Choroid plexus epithelial cell (primary cell): ENCODE results near the gene GSG1L.

ENCODE experiments used
- DNase-seq: peaks from one replicate; pipeline ENCODE4 v3.0.0-alpha.2; 2010; ENCODE audit warnings: low read depth
- H3K4me3 ChIP-seq: 2 replicates; pipeline ENCODE4 v1.5.1; 2011; ENCODE audit warnings: low read depth, mild to moderate bottlenecking, control low read depth, low read length, moderate library complexity
- TF ChIP-seq, protein P1 (sequence below): conservative IDR thresholded peaks from 2 replicates; pipeline ENCODE4 v1.5.1; 2011; ENCODE audit warnings: low read depth, mild to moderate bottlenecking, control low read depth, inconsistent platforms, low read length, moderate library complexity

Gene GSG1L

DNA sequence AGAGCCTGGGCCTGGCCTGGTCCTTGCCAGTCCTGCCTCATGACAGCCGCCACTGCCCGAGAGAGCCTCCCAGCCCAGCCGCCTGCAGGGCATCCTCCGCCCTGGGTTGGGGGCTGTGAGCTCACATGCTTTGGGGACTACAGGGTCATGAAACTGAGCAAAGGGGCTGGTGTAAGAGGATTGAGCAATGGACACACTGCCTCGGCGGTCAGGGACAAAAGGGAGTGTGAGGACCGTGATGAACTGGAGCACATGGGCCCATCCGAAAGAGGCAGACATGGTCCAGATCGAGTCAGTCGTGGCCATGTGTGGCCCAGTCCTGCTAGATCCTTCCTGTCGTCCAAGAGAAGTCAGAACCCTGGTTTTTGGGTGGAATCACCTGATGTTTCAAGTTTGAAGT is 52.3 kb downstream of the GSG1L start:
- H3K4me3 ChIP-seq, result no peak overlapping the region
- TF ChIP-seq, protein P1, sequence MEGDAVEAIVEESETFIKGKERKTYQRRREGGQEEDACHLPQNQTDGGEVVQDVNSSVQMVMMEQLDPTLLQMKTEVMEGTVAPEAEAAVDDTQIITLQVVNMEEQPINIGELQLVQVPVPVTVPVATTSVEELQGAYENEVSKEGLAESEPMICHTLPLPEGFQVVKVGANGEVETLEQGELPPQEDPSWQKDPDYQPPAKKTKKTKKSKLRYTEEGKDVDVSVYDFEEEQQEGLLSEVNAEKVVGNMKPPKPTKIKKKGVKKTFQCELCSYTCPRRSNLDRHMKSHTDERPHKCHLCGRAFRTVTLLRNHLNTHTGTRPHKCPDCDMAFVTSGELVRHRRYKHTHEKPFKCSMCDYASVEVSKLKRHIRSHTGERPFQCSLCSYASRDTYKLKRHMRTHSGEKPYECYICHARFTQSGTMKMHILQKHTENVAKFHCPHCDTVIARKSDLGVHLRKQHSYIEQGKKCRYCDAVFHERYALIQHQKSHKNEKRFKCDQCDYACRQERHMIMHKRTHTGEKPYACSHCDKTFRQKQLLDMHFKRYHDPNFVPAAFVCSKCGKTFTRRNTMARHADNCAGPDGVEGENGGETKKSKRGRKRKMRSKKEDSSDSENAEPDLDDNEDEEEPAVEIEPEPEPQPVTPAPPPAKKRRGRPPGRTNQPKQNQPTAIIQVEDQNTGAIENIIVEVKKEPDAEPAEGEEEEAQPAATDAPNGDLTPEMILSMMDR, result no peak
- no peak for DNase-seq

DNA sequence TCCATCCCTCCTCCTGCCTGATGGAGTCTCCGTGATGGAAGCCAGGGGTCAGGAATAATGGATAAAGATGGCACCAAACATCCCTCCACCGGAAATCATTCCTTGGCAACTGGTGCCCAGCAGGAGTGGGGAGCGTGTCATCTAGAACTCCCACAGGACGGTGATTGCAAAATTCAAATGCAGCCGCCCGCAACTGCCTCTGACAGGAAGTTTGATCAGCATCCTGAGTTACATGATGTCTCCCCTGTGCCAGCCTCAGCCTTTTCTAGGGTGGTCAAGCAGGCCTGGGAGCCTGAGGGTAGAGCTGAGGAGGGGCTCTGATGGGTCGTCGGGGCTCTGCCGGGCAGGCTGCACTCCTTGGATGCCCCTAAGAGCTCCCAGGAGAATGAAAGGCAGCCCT is 52.8 kb downstream of the GSG1L start:
- TF ChIP-seq, protein P1, result no peak
- H3K4me3 ChIP-seq, result no peak overlapping the region
- DNase-seq, result peak; percentile 10

DNA sequence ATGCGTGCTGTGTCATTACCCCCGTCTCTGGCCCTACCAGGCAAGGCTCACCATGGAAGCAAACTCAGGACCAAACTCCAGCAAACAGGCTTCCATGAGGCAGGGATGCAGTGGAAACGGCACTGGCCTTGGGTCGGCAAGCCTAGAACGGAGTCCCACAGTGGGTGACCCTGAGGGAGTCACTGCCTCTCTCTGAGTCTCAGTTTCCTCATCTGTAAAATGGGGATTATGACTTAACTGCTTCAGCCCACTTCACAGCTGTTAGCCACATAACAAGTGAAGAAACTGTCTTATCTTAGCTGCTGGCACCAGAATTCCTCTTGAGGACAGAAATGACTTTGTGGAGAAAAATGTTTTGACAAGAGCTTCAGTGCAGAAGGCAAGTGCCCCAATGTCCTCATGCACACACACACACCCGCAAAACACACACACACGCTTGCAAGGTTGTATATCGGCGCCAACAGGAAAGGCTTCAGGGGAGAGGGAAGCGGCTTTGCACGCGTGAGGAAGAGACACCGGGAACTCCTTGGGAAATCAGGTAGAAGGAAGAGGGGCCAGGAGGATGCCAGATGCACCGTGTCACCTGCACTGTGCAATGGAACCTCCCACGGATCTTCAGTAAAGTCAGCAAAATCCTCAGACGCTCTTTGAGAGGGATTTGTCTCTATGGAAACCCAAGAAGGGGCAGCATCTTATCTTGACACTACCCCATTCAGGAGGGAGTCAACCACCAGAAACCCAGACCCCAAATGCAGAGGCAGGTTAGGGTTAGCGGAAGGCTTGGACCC is 53.7 kb downstream of the GSG1L start:
- TF ChIP-seq, protein P1, result no peak
- DNase-seq, result no peak
- H3K4me3 ChIP-seq, result no peak overlapping the region

DNA sequence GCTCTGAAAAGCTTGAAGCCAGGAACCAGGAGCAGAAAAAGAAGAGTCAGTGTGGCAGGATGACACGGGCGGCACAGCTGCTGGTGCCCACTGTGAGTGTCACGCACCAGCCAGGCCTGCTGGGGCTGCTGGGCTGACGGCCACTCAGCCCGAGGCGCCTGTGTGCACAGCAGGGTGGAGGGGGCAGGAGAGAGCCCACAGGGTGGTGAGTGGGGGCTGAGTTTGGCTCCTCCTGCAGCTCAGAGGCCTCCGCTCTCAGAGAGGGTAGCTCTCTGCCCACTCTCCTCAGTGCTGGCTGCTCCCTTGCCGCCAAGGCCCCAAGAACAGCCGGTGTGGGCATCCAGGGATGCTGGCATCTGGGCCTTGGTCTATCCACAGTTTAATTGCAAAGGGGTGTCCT is 59.6 kb downstream of the GSG1L start:
- TF ChIP-seq, protein P1, result no peak
- DNase-seq, result no peak
- no peak overlapping the region for H3K4me3 ChIP-seq

DNA sequence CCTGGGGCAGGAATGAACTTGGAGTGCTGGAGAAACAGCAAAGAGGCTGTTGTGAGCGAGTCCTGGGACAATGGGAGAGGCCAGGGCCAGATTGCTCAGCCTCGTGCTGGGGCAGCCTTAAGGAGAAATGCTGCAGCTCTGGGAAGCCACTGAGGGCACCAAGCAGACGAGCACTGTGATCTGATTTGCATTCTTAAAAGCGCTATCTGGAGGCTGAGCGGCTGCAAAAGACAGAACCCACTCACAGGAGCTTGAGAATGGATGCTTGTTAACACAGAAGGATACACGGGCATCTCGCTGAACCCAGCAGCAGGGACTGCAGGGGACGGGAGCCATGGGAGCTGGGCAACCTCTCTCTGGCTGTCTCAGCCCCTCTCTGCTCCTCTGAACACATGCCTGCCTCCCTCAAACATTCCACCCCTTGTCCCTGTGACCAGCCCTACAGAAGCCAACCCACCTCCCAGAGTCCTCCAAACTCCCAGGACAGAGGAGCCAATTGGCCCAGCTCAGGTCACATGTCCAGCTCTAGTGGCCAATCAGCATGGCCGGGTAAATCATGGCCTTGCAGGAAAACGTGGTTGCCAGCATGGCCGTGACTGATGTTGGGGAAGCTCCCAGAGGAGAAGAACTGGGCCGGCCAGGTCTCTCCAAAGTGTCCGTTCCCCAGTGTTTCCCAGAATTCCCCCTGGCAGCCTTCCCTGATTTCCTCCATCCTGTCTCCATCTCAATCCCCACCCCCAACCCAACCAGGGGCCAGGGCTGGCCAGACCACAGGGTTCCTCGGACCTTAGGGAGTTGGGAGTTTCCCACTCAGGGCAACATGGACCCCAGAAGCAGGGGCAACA is 60.3 kb downstream of the GSG1L start:
- no peak overlapping the region for H3K4me3 ChIP-seq
- TF ChIP-seq, protein P1, result no peak
- no peak for DNase-seq

DNA sequence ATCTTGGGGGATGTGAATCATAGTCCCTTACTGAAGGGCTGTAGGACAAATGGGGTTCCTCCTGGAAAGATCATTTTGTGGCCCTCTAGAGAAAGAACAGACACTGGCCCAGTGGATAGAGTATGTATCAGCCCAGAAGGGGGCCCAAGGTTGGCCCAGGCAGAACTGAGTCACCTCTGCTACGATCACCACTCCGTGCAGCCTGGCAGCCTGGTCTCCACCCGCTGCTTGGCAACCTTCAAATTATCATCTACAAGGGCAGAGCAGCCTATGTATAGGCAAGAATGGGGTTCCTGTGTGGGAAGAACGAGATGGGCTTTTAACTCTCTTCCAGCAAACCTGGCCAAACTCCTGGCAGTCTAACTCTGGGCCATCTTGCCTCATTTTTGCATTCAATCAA is 61.9 kb downstream of the GSG1L start:
- H3K4me3 ChIP-seq, result no peak overlapping the region
- no peak for DNase-seq
- TF ChIP-seq, protein P1, result no peak

DNA sequence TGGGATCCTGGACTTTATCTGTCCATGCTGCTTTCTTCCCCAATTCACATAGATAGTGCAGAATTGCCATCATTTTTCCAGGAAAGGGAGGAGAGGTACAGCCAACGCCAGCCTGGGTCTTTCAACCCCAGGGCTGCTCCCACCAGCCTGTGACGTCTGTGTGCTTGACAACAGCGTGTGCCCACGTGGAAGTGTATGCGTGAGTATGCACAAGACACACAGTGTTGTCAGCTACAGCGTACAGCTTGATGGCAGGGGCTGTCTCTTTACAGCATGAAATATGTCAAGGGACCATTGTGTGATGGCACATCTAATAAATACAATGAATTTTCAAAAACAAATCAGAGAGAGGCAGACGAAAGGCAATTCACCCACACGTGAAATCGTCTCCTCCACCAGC is 62.3 kb downstream of the GSG1L start:
- no peak overlapping the region for H3K4me3 ChIP-seq
- no peak for DNase-seq
- TF ChIP-seq, protein P1, result no peak
